GM19468 (cell line): ENCODE measurements around the gene SRCIN1.
"Not testable (repeated sequence)": the region's sequence is repeated elsewhere in the genome, so short reads cannot be mapped to it uniquely, and the experiment has no call there.

Experiments used
- ATAC-seq: cut with Tn5 transposase; IDR thresholded peaks from one replicate; pipeline ENCODE4 v1.9.1; 2021; ENCODE audit warnings: mild to moderate bottlenecking, moderate library complexity, moderate number of reproducible peaks; ENCODE audit not compliant: unreplicated experiment; ENCODE audit errors: extremely low read depth

SRCIN1 gene

DNA sequence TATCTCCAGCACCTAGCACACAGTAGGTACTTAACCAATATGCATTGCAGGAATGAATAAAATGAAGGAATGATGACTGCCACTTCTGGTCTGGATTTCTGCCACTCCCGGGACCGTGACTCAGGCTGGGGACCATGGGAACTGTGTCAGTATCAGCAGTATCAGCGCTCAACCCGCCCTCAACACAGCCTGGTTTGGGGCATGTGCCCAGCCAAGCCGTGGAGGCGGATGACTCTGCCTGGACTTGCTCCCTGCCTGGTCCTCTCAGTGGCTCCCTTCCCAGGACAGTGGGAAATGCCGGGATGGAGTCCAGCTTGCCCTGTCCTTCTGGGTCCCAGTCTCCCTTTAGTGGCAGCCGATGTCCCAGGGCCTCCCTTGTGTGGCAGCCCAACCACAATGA, 55.1 kb downstream of the SRCIN1 start:
- no peak for ATAC-seq

- no peak for ATAC-seq
Observed at GRCh38 chr17:38549285-38549684, 56.5 kb downstream of the SRCIN1 start.

- ATAC-seq: no peak
Observed at GRCh38 chr17:38547444-38547843, 58.3 kb downstream of the SRCIN1 start.

DNA sequence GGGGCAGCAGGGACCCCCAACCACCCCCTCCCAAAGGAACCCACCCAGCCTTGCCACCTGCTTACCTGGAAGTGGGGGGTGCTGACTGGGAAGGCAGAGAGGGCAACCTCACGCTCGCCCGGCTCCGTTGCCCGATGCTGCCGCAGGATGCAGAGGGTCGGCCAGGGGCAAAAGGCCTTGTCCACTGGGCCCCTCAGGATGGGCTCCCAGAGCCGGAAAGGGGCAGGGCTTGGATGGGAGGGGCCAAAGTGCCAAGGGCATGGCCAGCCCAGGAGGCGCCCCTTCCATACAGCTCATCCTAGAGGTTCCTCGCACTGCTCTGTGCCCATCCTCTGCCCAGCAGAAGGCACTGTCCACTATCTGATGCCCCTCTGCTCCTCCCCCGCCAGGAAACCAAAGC, 59.4 kb downstream of the SRCIN1 start:
- no peak for ATAC-seq

DNA sequence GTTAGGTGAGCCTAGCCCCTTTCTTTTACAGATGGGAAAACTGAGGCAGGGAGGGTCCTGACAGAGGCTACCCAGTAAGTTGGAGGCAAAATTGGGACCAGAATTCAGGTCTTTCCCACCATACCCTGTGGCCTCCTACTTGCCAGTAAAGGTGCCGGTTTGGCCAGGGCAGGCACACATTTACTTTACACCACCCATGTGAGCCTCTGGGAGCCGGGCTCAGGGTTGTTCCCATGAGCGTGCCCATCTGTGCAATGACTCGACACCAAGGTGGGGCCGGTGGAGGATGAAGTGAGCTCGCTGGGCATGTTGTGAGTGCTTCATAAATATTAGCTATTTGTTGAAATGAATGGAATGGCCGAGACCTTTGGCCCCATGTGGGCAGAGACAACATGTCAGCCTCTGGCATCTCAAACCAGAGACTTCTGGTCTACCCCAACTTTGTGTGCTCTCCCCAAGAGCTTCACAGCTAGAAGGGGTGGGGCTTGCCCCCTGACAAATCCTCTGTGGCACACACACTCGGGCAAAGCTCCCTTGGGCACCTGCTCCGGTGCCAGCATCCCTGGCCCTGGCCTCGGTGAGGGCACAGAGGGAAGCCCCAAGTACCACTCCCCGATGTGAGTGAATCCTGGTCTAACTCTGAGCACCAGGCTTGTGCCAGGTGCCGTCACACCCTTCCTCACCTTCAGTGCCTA, 60.1 kb downstream of the SRCIN1 start:
- ATAC-seq: no peak

DNA sequence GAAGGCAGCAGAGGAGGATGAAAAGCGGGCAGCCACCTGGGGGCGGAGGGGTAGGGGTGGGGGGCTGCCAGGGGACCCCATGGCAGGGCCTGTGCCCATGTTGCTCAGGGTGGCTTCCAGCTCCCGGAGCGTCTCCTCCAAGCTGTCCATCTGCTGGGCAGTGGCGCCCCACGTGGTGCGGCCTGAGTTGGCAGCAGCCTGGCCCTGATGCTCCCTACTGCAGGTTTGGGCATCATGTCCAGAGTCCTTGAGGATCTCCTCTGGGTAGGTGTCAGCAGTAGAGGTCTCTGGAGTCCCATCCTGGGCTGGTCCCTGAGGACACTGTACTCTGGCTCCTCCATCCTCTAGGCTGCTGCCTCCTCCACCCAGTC, 60.9 kb downstream of the SRCIN1 start:
- ATAC-seq: no peak

- no peak for ATAC-seq
Observed at GRCh38 chr17:38544175-38544838, 61.4 kb downstream of the SRCIN1 start.

DNA sequence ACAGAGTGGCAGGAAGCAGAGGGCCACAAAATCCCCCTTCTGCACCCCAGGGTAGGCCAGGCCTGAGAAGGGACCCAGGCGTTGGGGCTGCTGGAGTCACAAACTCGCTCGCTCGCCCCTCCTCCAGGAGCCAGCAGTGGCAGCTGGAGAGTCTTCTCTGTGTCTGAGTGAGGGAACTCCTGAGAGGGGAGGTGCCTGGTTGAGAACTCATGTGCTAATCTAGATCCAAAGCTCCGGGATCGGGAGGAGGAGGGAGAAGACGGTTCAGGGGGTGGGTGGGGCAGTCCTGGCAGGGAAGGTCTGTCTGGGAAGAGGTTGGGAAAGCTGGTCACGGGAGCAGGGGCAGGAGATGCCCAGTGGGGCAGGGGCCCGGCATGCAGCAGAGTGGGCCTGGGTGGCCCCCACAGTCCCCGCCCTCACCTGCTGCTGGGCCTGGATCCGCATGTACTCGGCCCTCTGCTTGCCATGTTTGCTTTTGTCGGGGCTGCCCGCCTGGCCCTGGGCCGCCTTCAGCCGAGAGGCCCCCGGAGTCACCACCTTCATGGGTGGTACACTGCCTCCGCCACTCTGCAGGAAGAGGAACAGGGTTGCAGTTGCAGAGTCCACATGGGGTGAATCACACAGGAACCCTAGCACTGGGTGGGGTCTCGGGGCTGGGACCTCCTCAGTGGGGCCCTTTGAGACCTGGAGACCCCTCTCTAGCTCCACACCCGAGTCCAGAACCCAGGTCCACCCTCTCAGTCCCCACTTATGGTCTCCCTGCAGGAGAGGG, 62.2 kb downstream of the SRCIN1 start:
- no peak for ATAC-seq

DNA sequence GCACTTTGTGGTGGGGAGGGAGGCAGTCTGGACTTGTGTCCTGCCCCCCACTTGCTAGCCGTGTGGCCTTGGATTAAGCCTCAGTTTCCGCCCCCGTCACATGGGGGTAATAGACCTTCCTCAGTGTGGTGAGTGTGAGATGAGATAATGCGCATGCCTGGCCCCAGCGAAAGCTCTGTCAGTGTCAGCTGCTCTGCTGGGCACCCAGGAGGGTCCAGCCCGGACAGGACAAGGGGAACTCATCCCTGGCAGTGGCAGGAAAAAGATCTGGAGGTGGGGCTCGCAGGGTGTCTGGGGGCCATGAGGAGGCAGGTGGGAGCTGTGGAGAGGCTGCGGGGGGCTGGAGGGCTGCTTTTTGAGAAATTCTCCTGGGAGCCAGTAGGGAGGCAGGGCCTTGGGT, 63.5 kb downstream of the SRCIN1 start:
- ATAC-seq: no peak

DNA sequence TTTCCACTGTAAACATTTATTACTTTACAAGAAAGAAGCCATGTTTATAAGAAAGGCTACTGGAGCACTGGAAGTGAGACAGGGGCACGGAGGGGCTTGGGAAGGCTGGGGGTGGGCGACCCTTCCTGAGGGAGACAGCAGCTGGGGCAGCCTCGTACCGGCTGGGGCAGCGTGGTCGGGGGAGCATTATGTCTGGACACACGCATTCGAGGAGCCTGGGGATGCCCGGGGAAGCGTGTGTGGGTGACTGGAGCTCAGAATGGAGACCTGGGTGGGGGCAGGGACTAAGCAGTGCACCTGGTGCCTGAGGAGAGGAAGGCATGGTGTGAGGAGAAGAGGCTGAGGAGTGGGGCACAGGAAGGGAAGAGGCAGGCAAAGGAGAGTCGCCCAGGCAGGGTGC, 64.5 kb downstream of the SRCIN1 start:
- no peak for ATAC-seq

DNA sequence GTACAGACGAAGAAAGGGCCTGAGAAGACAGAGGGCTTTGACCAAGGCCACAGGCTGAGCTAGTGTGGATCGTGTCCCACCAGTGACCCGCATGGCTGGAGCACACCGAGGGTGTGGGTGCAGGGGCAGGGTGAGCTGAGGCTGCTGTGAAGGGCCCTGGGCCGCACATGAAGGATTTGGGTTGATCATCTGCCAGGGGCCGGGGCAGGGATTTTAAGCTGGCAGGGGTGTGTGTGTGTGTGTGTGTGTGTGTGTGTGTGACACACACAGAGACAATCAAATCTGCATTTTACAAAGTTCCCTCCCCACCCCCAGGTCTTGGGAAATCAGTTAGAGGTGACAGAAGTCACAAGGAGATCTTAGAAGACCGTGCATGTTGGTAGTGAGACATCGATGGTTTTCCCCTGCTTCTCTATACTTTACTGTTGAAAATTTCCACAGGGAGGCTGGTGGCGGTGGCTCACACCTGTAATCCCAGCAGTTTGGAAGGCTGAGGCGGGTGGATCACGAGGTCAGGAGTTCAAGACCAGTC, 65.2 kb downstream of the SRCIN1 start:
- no peak for ATAC-seq

DNA sequence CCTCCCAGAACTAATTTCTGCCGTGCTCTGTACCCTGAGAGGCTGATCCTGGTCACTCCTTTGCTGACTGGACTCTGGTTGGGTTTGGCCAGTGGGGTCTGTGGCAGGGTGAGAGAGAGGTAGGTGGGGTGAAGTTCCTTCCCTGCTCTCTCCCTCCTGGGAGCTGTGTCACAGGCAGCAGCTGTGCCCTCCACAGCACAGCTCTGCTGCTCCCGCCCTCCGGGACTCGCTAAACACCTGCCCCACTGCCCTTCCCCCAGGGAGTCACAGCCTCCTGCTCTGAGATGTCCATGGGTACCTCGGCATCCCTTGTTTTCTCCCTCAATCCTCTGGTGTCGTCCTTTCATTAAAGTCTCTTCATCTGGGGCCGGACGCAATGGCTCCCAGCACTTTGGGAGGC, 66.4 kb downstream of the SRCIN1 start:
- ATAC-seq: no peak

- no peak for ATAC-seq
Observed at GRCh38 chr17:38538906-38539305, 66.8 kb downstream of the SRCIN1 start.

DNA sequence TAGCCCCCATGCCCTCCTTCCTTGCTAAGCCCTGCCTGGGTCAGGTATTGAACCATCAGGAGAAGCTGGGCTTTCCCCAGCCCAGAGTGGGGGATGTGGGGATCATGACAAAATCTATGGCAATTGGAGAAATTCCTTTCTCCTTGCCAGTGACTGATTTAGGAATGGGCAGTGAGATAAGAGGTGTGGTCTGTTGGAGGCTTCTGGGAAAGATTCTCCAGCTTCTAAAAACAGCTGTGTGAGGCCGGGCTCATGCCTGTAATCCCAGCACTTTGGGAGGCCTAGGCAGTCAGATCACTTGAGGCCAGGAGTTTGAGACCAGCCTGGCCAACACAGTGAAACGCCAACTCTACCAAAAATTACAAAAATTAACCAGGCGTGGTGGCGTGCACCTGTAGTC, 69.1 kb downstream of the SRCIN1 start:
- ATAC-seq: no peak

DNA sequence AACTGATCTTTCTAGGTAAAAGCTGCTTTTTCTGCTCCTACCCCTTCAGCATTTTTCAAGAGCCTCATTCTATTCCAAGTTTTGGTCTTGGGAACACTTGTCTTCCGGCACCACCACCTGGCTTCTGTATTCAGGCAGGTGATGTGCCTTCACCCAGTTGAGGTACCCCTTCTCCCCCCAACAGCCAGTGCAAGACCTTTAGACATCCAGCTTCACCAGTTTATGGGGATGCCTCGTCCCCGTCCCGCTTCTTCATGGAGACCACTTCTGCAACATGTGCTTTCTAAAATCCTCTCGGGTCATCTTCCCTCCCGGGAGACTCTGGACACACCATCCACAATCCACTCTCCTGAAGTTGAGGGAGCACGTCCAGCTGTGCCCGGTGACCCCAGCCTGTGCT, 69.9 kb downstream of the SRCIN1 start:
- ATAC-seq: no peak

DNA sequence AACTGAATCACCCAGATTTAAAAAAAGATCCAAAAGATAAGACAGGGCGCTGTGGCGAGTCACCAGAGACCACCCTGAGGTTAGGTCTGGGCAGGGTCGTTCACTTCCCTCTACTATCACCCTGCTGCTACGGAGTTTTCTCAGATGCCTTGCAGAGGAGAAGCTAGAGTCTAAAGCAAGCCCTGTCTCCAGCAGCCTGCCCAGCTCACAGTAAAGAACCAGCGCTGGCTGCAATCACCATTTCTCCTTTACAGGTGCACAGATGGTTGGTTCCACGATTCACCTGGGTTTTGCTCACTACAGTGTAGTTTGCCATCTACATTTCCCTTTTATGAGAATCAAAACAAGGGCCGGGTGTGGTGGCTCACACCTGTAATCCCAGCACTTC, 71.3 kb downstream of the SRCIN1 start:
- no peak for ATAC-seq

DNA sequence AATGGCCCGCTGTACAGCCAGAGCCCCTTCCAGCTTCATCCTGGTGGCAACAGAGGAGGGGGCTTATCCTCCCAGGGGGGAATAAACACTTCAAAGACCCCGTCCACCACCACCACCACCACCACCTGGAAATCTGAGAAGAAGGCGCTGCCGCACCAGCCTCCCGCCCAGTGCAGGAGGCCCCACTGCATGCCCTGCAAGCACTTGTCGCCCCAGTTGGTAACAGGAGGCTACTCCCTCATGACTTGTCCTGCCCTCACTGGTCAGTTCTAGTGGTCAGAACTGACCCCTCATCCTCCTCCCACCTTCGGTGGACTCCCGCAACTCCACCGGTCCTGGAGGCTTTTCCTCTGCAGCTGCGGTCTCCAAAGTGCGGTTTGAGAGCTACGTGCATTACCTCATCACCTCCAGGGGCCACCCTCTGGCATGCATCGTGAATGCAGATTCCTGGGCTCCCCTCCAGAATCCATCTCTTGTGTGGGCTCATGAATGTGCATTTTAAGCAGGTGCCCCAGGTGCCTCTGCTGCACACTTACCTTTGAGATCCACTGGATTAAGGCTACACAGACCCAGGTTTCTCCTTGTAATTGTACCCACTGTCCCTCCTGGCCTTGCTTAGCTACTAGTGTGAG, 71.8 kb downstream of the SRCIN1 start:
- no peak for ATAC-seq

DNA sequence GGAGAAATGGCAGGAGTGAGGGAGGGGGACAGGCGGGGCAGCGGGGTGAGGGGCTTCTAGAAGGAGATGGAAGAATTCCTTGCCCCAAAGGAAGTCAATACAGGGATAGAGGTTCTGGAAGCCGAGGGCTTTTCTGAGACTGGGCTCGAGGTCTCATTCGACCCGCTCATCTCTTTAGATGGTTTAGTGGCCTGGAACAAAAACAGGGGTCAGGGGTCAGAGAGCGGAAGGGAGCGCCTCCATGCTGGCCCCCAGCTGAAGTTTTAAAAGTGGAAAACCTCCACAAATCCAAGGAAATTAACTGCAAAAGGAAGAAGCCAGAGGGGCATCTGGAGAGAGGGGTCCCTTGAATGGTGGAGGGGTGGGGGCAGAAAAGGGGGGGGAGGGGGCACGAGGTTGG, 72.5 kb downstream of the SRCIN1 start:
- ATAC-seq: no peak

GRCh38 chr17:38532451-38532850, 73.3 kb downstream of the SRCIN1 start:
- ATAC-seq: no peak

DNA sequence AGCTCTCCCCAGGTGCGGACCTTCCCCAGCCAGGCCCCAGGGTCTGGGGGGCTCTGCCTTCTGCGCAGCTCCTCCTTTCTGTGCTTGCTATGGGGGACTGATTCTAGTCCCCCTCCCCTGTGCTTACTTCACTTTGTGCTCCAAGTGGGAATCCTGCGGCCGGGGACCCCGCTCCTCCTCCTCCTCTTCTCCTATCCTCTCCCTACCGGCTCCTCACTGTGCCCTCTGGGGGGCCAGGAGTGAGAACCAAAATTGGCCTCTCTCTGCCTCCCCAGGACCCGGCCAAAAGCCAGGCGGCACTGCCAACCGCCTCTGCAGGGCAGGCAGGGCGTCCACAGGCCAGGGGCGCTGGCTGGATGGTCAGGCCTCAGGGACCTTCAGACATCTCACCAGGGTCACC, 74.0 kb downstream of the SRCIN1 start:
- not testable (repeated sequence) for ATAC-seq

DNA sequence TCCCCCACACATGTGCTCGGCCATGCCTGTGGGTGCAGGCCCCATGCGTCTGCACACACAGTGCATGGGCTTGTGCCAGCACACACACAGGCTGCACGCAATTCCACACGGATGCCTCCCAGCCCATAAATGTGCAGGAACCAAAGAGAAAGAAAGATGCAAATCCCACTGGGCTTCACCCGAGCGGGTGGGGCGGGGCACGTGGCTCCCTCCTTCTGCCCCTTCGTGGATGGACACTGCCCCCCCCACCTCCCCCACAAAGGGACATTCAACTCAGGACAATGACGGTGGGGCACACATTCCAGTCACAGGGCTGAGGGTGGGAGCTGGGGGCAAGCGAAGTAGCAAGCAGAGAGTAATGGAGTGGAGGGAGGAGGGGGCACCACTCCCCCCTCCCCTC, 74.9 kb downstream of the SRCIN1 start:
- ATAC-seq: not testable (repeated sequence)
